Kidney capillary endothelial cell (primary cell): ENCODE results near the gene MCRIP2.
A peak's percentile ranks its signal among the peaks of the same experiment; 100 is the strongest.

ENCODE experiments used
- DNase-seq: peaks from one replicate; pipeline ENCODE4 v3.0.0-alpha.2; 2018; ENCODE audit warnings: low spot score

Gene MCRIP2

GRCh38 chr16:631808-632358 lies 9.7 kb upstream of the MCRIP2 start:
- no peak for DNase-seq

DNA sequence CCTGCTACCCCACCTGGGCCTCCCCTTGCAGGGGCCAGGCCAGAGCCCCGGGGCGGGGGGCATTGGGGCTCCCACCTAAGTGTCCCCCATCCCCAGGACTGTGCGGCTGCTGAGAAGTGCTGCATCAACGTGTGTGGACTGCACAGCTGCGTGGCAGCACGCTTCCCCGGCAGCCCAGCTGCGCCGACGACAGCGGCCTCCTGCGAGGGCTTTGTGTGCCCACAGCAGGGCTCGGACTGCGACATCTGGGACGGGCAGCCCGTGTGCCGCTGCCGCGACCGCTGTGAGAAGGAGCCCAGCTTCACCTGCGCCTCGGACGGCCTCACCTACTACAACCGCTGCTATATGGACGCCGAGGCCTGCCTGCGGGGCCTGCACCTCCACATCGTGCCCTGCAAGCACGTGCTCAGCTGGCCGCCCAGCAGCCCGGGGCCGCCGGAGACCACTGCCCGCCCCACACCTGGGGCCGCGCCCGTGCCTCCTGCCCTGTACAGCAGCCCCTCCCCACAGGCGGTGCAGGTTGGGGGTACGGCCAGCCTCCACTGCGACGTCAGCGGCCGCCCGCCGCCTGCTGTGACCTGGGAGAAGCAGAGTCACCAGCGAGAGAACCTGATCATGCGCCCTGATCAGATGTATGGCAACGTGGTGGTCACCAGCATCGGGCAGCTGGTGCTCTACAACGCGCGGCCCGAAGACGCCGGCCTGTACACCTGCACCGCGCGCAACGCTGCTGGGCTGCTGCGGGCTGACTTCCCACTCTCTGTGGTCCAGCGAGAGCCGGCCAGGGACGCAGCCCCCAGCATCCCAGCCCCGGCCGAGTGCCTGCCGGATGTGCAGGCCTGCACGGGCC lies 8.9 kb upstream of the MCRIP2 start:
- DNase-seq: no peak

GRCh38 chr16:633336-634050 lies 8.1 kb upstream of the MCRIP2 start:
- no peak for DNase-seq

GRCh38 chr16:634051-634670 lies 7.5 kb upstream of the MCRIP2 start:
- no peak for DNase-seq

GRCh38 chr16:634996-635395 lies 6.6 kb upstream of the MCRIP2 start:
- DNase-seq: no peak

- no peak for DNase-seq
Observed at GRCh38 chr16:635573-636205, 5.9 kb upstream of the MCRIP2 start.

- DNase-seq: peak; percentile 84
Observed at GRCh38 chr16:636206-637080, 5.2 kb upstream of the MCRIP2 start, which contains the start of gene METTL26. Gene METTL26, minus strand, starts transcription at chr16:636305. Its CDS starts 15 bp downstream, at chr16:636290.

GRCh38 chr16:637081-638018 lies 4.3 kb upstream of the MCRIP2 start:
- no peak for DNase-seq

DNA sequence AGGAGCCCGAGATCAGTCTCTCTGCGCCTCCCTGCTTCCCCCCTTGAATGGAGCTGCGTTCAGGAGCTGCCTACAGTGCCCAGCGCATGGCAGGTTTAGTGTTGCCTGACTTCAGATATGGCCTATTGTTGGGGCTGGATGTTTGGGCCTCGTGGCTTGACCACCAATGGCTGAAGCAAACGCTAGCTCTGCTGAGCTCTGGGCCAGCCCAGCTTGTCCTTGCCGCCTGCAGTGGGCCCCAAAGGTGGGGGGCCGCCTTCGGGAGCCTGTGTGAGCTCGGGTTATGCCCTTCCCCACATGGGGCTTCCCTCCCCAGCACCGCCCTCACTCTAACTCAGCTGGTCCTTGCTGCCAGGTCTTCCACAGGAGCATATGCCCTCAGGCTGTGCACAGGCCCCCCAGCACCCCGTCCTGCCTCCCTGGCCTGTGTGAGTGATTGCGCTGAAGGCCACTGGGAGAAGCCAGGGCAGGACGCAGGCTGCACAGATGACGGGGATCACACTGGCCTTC lies 3.5 kb upstream of the MCRIP2 start:
- no peak for DNase-seq

- DNase-seq: no peak
Observed at GRCh38 chr16:638836-639235, 2.8 kb upstream of the MCRIP2 start.

DNA sequence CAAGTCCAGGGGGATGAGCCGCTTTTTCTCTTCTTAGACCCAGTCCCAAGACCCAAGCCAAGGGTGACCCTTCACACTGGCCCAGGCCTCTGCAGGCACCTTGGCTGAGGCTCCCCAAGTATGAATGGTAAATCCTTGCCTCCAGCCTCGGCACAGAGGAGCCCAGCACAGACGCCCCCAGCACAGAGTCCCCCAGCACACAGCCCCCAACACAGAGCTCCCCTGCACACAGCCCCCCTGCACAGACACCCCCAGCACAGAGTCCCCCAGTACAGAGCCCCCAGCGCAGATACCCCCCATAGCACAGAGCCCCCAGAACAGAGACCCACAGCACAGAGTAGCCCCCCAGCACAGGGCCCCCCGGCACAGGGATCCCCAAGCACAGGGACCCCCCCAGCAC lies 1.0 kb upstream of the MCRIP2 start:
- no peak for DNase-seq

DNA sequence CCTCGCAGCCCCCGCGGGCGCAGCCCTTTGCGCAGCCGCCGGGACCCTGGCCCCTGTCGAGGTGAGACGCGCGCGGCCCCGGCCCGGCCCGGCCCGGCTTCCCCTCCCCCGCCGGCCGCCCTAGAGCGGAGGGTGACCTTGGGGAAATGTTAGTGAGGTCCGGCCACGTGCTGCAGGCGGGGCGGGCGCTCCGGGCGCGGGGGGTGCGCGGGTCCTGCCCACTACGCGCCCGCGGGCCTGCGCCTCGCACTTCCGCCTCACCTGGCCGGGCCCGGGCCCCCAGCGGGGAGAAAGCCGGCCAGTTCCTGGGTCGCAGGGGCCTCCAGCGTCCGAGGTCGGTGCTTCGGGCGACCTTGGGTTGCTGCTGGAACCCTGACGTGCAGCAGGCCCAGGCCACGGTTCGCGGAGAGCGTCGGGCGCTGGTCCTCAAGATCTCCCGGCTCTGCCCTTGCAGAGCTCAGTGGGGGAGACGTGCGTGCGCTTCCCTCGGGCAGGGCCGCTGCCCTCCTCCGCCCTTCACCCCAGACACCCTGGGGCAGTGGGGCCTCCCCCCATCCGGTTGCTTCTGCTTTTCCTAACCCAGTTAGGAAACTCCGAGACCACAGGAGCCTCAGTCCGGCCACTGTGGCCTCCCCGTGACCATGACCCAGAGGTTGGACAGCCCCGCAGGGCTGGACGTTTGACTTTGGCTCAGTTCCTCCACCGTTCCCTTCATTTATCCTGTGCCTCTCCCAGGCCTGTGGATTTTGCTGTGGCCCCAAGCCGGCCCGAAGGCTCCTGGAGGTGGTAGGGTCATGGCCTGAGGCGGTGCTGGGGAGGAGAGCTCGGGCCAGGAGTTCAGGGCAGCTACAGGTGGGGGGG lies 791 bp downstream of the MCRIP2 start:
- no peak for DNase-seq

DNA sequence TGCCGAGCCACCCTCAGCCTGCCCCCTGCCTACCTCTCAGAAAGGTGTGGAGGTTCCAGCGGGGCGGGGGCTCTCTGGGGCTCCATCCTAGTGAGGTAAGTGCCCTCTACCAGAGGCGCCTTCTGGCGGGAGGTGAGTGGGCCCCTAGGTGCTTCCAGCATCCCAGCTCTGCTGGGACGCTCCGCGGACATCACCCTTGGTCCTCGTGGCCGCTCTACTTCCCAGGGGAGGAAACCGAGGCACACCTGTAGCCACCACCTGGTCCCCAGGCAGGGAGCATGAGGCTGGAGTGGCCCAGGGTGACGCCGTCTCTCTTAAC lies 1.4 kb downstream of the MCRIP2 start:
- DNase-seq: no peak

DNA sequence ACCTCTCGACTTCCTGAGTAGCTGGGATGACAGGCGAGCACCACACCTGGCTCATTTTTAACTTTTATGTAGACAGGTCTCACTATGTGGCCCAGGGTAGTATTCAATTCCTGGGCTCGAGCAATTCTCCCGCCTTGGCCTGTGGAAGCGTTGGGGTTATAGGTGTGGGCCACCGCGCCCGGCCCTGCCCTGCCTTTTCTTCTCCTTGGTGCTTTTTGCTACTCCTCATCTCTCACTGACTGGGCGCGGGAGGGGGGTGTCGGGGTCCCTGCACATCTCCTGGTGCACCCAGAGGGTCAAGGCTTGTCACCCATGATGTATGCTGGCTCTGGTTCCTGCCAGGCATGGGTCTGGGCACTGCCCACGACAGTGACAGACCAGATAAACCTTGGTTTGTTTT lies 2.9 kb downstream of the MCRIP2 start:
- no peak for DNase-seq

GRCh38 chr16:645852-646678 lies 4.4 kb downstream of the MCRIP2 start:
- DNase-seq: no peak

- DNase-seq: no peak
Observed at GRCh38 chr16:646679-647172, 5.1 kb downstream of the MCRIP2 start.

- DNase-seq: no peak
Observed at GRCh38 chr16:647173-647902, 5.7 kb downstream of the MCRIP2 start.
